HG03280 (cell line): ENCODE results near the gene ASTN2.

Experiments used
- ATAC-seq: cut with Tn5 transposase; IDR thresholded peaks from one replicate; pipeline ENCODE4 v1.9.1; 2021; ENCODE audit warnings: mild to moderate bottlenecking, moderate library complexity; ENCODE audit not compliant: unreplicated experiment

The ASTN2 gene

GRCh38 chr9:116647515-116647809, 767.4 kb downstream of the ASTN2 start:
- no peak for ATAC-seq

- ATAC-seq = no peak
Observed at GRCh38 chr9:116646661-116647514, 768.0 kb downstream of the ASTN2 start.

DNA sequence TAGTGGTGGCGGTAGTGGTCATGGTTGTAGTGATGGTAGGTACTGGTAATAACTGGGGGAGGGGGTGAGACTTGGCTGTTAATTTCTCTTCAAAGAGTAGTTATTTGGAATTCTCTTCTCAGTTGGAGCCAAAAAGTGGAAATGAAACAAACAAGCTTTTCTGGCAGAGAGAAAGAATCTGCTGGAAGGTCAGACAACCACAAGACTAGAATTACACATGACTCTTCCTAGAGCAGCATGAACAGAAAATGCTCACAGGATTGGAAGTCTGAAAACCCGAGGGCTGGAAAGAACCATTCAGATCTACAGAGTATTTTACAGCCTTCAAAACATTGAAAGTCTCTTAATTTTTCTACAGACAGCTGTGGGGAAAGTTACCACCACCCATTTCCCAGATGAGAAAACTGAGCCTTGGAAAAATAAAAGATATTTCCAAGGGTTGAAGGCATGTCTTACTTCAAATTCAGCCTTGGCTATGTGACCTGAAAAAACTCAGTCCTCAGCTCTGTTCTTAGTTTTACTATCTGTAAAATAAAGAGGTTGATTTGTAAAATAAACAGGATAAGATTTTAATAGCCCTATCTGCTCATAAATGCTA, 770.7 kb downstream of the ASTN2 start:
- ATAC-seq = no peak

GRCh38 chr9:116643691-116644090, 771.2 kb downstream of the ASTN2 start:
- ATAC-seq = no peak

- ATAC-seq = no peak
Observed at GRCh38 chr9:116641292-116642059, 773.4 kb downstream of the ASTN2 start.

DNA sequence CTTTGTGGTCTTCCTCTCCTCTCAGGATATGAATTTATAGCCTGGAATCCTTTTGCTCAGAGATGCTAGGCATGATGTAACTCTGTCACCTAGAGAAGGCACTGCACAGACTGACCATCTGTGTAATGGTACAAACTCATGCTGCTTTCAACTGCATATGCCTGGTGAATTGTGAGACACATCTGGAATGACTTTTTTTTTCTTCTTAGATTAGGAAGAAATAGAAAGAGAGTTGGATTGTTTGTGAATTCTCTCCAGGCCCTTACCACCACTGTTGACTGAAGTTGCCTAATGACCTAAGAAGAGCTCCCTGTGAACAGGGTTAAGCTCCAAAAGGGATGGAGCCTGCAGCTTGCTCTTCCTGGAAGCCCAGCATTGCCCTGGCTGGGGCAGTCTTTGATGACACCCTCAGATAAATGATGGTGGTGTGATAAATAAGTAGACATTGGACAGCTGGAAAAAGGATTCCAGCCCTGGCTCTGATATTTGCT, 775.6 kb downstream of the ASTN2 start:
- ATAC-seq = no peak

DNA sequence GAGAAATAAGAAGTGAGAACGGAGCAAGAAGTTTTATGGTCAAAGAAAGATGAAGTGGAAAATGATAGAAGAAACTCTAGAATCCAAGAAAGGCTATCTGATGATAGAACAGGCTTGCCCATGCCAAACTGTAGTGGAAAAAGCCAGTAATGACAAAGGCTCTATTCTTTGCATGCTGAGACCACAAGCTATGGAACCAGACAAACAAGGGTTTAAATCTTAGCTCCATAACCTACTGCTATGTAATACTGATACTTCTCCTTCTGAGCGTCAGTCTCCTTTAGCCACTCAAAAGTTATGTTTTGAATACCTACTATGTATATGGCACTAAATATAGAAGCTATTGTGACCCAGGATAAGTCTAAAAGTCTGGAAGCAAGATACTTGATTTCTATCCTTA, 778.9 kb downstream of the ASTN2 start:
- ATAC-seq = no peak

DNA sequence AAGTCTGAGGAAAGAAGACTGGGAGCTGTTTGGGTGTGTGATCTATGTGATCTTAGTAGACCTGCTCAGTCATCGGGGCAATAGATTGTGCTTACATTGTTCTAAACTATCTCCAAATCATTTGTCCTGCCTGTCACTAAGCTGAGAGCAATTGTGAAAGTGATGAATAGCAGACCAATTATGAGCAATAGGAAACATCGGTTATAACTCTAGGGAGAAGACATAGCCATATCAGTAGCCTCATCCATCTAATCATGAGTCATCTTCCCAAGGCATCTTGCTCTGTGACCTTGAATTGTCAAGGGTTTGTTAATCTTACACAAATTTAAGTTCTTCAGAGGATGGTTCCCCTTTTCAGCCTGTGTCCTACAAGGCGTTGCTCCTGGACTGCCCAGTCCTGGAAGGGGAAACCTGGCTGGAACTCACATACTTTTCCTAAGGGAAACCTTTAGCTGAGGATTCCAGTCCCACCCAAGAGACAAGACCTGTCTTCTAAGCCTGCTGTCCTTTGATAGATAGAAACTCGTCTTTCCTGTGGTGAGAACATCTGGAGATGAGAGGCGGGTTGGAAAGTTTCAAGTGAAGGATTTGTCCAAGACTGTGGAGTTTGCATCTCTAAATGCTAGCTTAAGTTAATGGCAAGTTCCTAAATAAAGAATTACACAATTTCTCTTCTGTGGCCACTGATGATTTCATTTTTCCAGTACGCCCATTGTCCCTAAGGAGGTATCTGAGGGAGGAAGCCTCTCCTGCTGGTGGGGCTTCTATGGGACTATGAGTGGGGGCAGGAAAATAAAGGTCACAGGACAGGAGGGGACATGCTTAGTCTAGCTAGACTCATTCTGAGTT, 781.6 kb downstream of the ASTN2 start:
- no peak for ATAC-seq

GRCh38 chr9:116629634-116630033, 785.2 kb downstream of the ASTN2 start:
- no peak for ATAC-seq

- ATAC-seq = no peak
Observed at GRCh38 chr9:116628716-116629115, 786.1 kb downstream of the ASTN2 start.

- no peak for ATAC-seq
Observed at GRCh38 chr9:116627433-116627832, 787.4 kb downstream of the ASTN2 start.

DNA sequence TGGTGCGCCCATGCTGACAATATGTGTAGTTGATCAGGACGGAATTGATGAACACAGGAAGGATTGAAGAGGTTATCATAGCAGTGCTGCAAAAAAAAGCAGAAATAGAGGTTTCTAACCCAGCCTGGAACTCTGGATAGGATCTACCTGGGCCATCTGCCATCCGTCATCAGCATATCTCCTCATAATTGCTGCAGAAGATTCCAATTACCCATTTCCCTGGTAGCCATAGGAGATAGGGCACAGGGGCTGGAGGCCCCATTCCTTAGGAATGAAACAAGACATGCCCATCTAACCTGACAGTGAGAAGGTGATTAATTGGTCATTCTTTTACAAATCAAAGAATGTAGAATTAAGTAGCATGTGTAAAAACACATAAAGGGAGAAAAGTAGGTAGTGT, 788.1 kb downstream of the ASTN2 start:
- no peak for ATAC-seq

DNA sequence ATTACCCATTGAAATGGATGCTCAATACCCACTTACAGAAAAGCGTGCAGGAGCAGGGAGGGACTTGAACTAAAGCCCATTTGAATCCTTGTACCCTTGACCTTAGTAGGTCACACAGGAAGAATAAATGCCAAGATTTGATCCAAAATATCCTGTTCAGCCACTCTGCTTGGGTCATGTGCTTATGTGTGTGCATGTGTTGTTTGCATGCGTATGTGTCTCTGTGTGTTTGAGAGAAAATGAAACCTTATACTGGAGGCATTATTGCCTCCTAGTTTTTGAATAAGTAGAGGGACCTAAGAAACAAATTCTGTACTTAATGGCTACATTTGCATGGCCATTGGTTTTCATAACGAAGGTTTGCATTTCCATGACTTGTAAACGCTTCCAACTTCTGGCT, 791.1 kb downstream of the ASTN2 start:
- no peak for ATAC-seq

- ATAC-seq = no peak
Observed at GRCh38 chr9:116617389-116617788, 797.5 kb downstream of the ASTN2 start.

DNA sequence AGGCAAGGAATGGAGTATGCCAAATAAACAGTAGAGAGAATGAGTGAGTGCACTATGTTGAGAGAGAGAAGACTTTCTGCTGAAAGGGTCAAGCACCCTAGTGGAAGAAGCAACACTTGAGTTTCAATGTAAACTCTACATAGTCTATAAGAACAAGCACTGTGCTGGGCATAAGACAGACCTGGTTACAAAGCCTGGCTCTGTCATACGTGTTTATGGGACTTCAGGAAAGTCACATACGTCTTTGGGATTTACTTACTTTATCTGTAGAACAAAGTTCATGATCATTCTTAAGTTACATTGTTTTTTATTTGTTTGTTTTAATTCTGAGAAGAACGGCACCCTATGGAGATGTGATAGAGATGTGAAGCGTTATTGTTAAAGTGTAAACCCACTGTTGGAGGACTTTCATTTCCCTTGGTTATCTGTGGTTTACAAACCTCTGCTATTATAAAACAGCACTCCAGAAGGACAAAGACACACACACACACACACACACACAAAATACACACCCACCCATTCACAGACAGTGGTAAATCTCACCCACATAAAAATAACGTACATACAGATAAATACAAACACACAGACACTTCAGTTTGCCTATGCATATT, 798.4 kb downstream of the ASTN2 start:
- ATAC-seq = no peak

DNA sequence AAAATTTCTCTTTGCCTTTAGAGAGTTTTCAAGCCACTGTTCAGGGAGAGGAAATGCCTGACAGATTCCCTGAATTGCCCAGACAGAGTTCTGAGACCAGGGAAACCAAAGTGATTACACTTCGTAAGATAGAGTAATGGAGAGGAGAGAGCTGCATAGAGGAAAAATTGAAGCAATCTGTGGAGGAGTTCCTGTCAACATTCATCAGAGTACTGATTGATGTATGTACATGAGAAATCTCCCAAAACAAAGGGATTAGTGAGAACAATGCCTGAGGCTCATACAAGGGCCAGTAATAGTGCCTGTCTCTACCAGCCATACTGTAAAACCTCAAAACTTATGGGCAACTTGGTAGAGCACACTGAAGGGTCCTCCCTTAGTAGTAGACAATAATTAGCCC, 806.8 kb downstream of the ASTN2 start:
- no peak for ATAC-seq

DNA sequence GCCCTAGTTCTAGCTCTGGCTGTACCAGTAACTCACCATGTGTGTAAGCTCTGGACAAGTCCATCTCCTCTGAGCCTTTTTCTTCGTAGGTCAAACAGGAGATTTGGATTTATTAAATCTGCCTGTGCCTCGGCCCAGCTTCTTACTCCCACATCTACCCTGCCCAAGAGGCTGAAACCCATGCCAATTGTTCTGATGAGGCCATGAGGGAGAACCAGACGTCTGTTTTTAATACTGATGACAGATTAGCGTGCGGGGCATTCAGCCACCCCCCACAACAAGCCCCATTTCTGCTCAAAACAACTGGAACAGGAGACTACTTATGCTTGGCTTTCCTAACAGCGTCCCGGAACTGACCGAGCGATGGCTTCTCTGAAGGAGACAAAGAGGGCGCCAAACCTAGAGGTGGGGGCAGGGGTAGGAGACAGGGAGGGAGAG, 808.9 kb downstream of the ASTN2 start:
- no peak for ATAC-seq

DNA sequence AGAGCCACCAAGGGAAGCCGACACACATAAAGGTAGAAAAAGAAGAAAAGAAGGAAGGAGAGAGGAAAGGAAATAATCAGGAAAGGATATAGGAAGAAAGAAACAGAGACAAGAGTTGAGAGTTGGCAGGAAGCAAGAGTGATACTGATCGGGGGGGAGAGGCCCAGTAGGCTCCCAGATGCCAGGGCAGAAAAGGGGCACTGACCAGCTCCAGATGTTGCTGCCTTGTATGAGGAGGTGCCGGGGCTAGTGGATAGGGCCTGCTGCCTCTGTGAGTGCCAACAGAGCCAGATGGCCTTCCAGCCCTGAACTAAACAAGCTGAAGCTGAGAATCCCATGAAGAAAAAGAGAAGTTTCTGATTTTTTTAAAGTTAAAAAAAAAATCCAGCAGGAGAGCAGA, 809.8 kb downstream of the ASTN2 start:
- ATAC-seq = no peak

GRCh38 chr9:116604251-116604650, 810.6 kb downstream of the ASTN2 start:
- ATAC-seq = no peak

GRCh38 chr9:116599342-116599884, 815.4 kb downstream of the ASTN2 start:
- ATAC-seq = no peak
